HEK293 (cell line): Measurements from ENCODE around the gene PRND.
"Not testable (repeated sequence)": the region's sequence is repeated elsewhere in the genome, so short reads cannot be mapped to it uniquely, and the experiment has no call there.

Experiments used
- CTCF ChIA-PET: fragments of 350-600 bp; formaldehyde crosslinking; extraction: SDS; loops from one replicate; lab custom pipeline; 2021; ENCODE audit warnings: antibody characterized with exemption; lab: Yijun Ruan, JAX
- POLR2A ChIA-PET: fragments of 300-600 bp; formaldehyde crosslinking; extraction: SDS; loops from one replicate; lab custom pipeline; 2020; ENCODE audit warnings: antibody characterized with exemption, inconsistent platforms; lab: Yijun Ruan, JAX
- H3K27ac ChIP-seq: fragments of 200-500 bp; sonication (Bioruptor generic); 2 replicates; pipeline ENCODE4 v1.5.1; 2014; ENCODE audit warnings: low read depth, low read length, control low read depth, inconsistent platforms; ENCODE audit errors: extremely low read depth
- H3K36me3 ChIP-seq, 2 experiments: fragments of 200-500 bp in 1 of 2; sonication (Bioruptor generic) in 1 of 2; 1 replicate in 1 of 2; 2 replicates in 1 of 2; pipeline ENCODE4 v1.5.1; 2014 to 2017; ENCODE audit warnings: inconsistent platforms in 2 of 2, low read length in 2 of 2; ENCODE audit not compliant: control insufficient read depth in 2 of 2, insufficient read depth in 1 of 2
- H3K4me1 ChIP-seq: fragments of 200-500 bp; sonication (Bioruptor generic); 2 replicates; pipeline ENCODE4 v1.5.1; 2014; ENCODE audit warnings: mild to moderate bottlenecking, low read length, inconsistent platforms; ENCODE audit not compliant: control insufficient read depth, insufficient read depth
- H3K4me3 ChIP-seq: 2 replicates; pipeline ENCODE4 v1.5.1; 2011; ENCODE audit warnings: low read depth, mild to moderate bottlenecking, control low read depth, low read length, moderate library complexity
- H3K9me3 ChIP-seq: fragments of 200-500 bp; sonication (Bioruptor generic); 2 replicates; pipeline ENCODE4 v1.5.1; 2014; ENCODE audit warnings: low read depth, low read length, inconsistent platforms; ENCODE audit not compliant: control insufficient read depth, insufficient read depth
- EGR2 ChIP-seq: fragments of 450-650 bp; formaldehyde crosslinking; IDR thresholded peaks from 2 replicates; pipeline ENCODE4 v1.5.1; 2016; ENCODE audit warnings: low read depth, missing biosample characterization, missing genetic modification characterization
- KLF9 ChIP-seq: fragments of 450-650 bp; formaldehyde crosslinking; IDR thresholded peaks from 2 replicates; pipeline ENCODE4 v1.5.1; 2016; ENCODE audit warnings: missing biosample characterization, missing genetic modification characterization, low read depth
- MEIS1 ChIP-seq: sonication (generic); formaldehyde crosslinking; IDR thresholded peaks from 2 replicates; pipeline ENCODE4 v1.8.1; 2022; ENCODE audit warnings: missing genetic modification reagents, mild to moderate bottlenecking, borderline replicate concordance
- ZBTB48 ChIP-seq: fragments of 450-650 bp; formaldehyde crosslinking; IDR thresholded peaks from 2 replicates; pipeline ENCODE4 v1.5.1; 2016; ENCODE audit warnings: missing biosample characterization, missing genetic modification characterization
- ZFHX2 ChIP-seq: fragments of 450-650 bp; formaldehyde crosslinking; conservative IDR thresholded peaks from 2 replicates; pipeline ENCODE4 v1.5.1; 2016; ENCODE audit warnings: missing biosample characterization, missing genetic modification characterization
- ZNF221 ChIP-seq: fragments of 450-650 bp; formaldehyde crosslinking; IDR thresholded peaks from 2 replicates; pipeline ENCODE4 v1.5.1; 2017; ENCODE audit warnings: missing biosample characterization, missing genetic modification characterization, borderline replicate concordance
- ZNF416 ChIP-seq: fragments of 450-650 bp; formaldehyde crosslinking; IDR thresholded peaks from 2 replicates; pipeline ENCODE4 v1.5.1; 2016; ENCODE audit warnings: missing biosample characterization, missing genetic modification characterization
- ZNF426 ChIP-seq: fragments of 450-650 bp; formaldehyde crosslinking; IDR thresholded peaks from 2 replicates; pipeline ENCODE4 v1.5.1; 2017; ENCODE audit warnings: missing biosample characterization, missing genetic modification characterization, mild to moderate bottlenecking, inconsistent platforms, moderate library complexity
- ZNF510 ChIP-seq: fragments of 450-650 bp; formaldehyde crosslinking; IDR thresholded peaks from 2 replicates; pipeline ENCODE4 v1.5.1; 2018; ENCODE audit warnings: mild to moderate bottlenecking, missing genetic modification characterization, missing biosample characterization; ENCODE audit not compliant: insufficient replicate concordance
- ZNF621 ChIP-seq: fragments of 450-650 bp; formaldehyde crosslinking; IDR thresholded peaks from 2 replicates; pipeline ENCODE4 v1.5.1; 2017; ENCODE audit warnings: missing biosample characterization, missing genetic modification characterization
- ZNF658 ChIP-seq: fragments of 450-650 bp; formaldehyde crosslinking; IDR thresholded peaks from 2 replicates; pipeline ENCODE4; 2016; ENCODE audit warnings: missing biosample characterization, missing genetic modification characterization
- ZNF670 ChIP-seq: fragments of 450-650 bp; formaldehyde crosslinking; IDR thresholded peaks from 2 replicates; pipeline ENCODE4 v1.5.1; 2016; ENCODE audit warnings: missing biosample characterization, missing genetic modification characterization, low read depth
- ZNF701 ChIP-seq: fragments of 450-650 bp; formaldehyde crosslinking; IDR thresholded peaks from 2 replicates; pipeline ENCODE4 v1.5.1; 2016; ENCODE audit warnings: missing biosample characterization, missing genetic modification characterization
- ZNF768 ChIP-seq: fragments of 450-650 bp; formaldehyde crosslinking; IDR thresholded peaks from 2 replicates; pipeline ENCODE4 v1.5.1; 2018; ENCODE audit warnings: missing biosample characterization, mild to moderate bottlenecking, missing genetic modification characterization
- TF ChIP-seq, protein P1 (sequence below): IDR thresholded peaks from 2 replicates; pipeline ENCODE4 v1.6.1; 2011; ENCODE audit warnings: mild to moderate bottlenecking, low read depth, low read length, borderline replicate concordance
- TF ChIP-seq, protein P2 (sequence below): fragments of 450-650 bp; formaldehyde crosslinking; IDR thresholded peaks from 2 replicates; pipeline ENCODE4 v1.5.1; 2016; ENCODE audit warnings: missing biosample characterization, missing genetic modification characterization
- TF ChIP-seq, protein P3 (sequence below): fragments of 450-650 bp; formaldehyde crosslinking; conservative IDR thresholded peaks from 2 replicates; pipeline ENCODE4 v1.5.1; 2016; ENCODE audit warnings: low read depth, missing biosample characterization, missing genetic modification characterization
- TF ChIP-seq, protein P4 (sequence below): fragments of 450-650 bp; formaldehyde crosslinking; IDR thresholded peaks from 2 replicates; pipeline ENCODE4 v1.5.0; 2017; ENCODE audit warnings: missing biosample characterization, missing genetic modification characterization, borderline replicate concordance
- TF ChIP-seq, protein P5 (sequence below): fragments of 450-650 bp; formaldehyde crosslinking; IDR thresholded peaks from 2 replicates; pipeline ENCODE4 v1.5.1; 2016; ENCODE audit warnings: missing biosample characterization, missing genetic modification characterization

Gene PRND

DNA sequence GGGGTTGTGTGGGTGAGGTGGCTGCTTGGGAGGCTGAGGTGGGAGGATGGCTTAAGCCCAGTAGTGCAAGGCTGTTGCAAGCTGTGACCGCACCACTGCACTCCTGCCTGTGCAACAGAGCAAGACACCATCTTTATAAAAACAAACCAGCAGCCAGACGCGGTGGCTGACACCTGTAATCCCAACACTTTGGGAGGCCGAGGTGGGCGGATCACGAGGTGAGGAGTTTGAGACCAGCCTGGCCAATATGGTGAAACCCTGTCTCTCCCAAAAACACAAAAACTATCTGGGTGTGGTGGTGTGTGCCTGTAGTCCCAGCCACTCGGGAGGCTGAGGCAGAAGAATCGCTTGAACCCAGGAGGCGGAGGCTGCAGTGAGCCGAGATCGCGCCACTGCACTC is 14.8 kb upstream of the PRND start:
- H3K9me3 ChIP-seq, CTCF ChIA-PET, H3K4me3 ChIP-seq, POLR2A ChIA-PET, H3K27ac ChIP-seq, H3K4me1 ChIP-seq, H3K36me3 ChIP-seq: not testable (repeated sequence)
- TF ChIP-seq EGR2 (tag by site-specific recombination) = peak; percentile 37; the same call in 1 of the 2 replicates

DNA sequence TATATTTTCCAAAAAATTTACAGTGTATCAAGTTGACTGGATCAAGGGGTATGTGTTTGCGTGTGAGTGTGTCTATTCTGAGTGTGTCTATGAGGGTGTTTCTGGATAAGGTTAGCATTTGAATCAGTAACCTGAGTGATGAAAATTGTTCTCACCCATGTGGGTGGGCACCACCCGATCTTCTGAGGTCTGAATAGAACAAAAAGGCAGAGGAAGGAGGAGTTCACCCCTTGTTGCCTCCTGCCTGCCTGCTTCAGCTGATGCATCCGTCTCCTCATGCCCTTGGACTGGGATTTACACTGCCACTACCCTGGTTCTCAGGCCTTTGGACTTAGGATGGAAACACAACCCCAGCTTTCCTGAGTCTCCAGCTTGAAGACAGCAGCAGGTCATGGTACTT is 13.7 kb upstream of the PRND start:
- ChIA-PET CTCF (interaction anchor here (1.0 to 1.2 kb wide), 2 partner anchors 102 to 103 kb away, joined by 3 read pairs; no protein-coding TSS in a partner anchor), POLR2A (no interaction called here)
- Histone ChIP-seq H3K4me1 (peaks cover 5% of the 10 kb centered on the region), H3K36me3 (no peaks in the 10 kb centered on the region), H3K4me3 (no peak overlapping the region), H3K27ac (no peak overlapping the region), H3K9me3 (no peaks in the 10 kb centered on the region)
- TF ChIP-seq, protein P1, sequence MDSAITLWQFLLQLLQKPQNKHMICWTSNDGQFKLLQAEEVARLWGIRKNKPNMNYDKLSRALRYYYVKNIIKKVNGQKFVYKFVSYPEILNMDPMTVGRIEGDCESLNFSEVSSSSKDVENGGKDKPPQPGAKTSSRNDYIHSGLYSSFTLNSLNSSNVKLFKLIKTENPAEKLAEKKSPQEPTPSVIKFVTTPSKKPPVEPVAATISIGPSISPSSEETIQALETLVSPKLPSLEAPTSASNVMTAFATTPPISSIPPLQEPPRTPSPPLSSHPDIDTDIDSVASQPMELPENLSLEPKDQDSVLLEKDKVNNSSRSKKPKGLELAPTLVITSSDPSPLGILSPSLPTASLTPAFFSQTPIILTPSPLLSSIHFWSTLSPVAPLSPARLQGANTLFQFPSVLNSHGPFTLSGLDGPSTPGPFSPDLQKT = no peak
- TF ChIP-seq ZNF510 (no peak), ZNF701 (tag by site-specific recombination) (no peak), MEIS1 (CRISPR knock-in tag) (no peak), ZNF768 (no peak), ZFHX2 (no peak), ZNF416 (tag by site-specific recombination) (no peak)
- TF ChIP-seq, protein P2, sequence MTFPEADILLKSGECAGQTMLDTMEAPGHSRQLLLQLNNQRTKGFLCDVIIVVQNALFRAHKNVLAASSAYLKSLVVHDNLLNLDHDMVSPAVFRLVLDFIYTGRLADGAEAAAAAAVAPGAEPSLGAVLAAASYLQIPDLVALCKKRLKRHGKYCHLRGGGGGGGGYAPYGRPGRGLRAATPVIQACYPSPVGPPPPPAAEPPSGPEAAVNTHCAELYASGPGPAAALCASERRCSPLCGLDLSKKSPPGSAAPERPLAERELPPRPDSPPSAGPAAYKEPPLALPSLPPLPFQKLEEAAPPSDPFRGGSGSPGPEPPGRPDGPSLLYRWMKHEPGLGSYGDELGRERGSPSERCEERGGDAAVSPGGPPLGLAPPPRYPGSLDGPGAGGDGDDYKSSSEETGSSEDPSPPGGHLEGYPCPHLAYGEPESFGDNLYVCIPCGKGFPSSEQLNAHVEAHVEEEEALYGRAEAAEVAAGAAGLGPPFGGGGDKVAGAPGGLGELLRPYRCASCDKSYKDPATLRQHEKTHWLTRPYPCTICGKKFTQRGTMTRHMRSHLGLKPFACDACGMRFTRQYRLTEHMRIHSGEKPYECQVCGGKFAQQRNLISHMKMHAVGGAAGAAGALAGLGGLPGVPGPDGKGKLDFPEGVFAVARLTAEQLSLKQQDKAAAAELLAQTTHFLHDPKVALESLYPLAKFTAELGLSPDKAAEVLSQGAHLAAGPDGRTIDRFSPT (tag by site-specific recombination) = no peak

DNA sequence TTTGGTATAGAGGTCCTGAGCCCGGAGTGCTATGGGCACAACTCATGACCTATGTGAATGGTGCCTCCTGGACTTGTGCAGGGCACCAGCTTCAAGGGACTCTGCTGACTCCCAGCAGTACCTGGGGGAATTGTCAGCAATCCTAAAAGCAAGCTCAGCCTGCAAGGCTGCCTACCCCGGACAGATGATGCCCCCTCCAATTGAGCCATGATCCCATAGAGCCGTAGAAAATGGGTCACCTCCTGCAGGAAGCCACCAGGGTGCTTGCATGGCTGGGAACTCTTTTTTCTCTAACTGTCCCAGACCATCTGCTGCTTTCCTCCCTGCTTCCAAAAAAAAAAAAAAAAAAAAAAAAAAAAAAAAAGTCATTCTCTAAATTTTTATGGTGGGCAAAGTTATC is 12.9 kb upstream of the PRND start:
- CTCF ChIA-PET = interaction anchor here (1.0 to 1.2 kb wide), 2 partner anchors 102 to 103 kb away, joined by 3 read pairs; no protein-coding TSS in a partner anchor
- peaks cover 2% of the 10 kb centered on the region; the same call in 1 of the 2 replicates for H3K4me1 ChIP-seq
- H3K9me3 ChIP-seq = no peaks in the 10 kb centered on the region
- POLR2A ChIA-PET = no interaction called here
- no peak for TF ChIP-seq ZNF621 (tag by site-specific recombination)
- TF ChIP-seq ZNF658 (tag by site-specific recombination) = no peak
- TF ChIP-seq ZNF221 (tag by site-specific recombination) = no peak
- TF ChIP-seq ZBTB48 (tag by site-specific recombination) = no peak
- no peak for TF ChIP-seq ZNF426 (tag by site-specific recombination)
- TF ChIP-seq, protein P3, sequence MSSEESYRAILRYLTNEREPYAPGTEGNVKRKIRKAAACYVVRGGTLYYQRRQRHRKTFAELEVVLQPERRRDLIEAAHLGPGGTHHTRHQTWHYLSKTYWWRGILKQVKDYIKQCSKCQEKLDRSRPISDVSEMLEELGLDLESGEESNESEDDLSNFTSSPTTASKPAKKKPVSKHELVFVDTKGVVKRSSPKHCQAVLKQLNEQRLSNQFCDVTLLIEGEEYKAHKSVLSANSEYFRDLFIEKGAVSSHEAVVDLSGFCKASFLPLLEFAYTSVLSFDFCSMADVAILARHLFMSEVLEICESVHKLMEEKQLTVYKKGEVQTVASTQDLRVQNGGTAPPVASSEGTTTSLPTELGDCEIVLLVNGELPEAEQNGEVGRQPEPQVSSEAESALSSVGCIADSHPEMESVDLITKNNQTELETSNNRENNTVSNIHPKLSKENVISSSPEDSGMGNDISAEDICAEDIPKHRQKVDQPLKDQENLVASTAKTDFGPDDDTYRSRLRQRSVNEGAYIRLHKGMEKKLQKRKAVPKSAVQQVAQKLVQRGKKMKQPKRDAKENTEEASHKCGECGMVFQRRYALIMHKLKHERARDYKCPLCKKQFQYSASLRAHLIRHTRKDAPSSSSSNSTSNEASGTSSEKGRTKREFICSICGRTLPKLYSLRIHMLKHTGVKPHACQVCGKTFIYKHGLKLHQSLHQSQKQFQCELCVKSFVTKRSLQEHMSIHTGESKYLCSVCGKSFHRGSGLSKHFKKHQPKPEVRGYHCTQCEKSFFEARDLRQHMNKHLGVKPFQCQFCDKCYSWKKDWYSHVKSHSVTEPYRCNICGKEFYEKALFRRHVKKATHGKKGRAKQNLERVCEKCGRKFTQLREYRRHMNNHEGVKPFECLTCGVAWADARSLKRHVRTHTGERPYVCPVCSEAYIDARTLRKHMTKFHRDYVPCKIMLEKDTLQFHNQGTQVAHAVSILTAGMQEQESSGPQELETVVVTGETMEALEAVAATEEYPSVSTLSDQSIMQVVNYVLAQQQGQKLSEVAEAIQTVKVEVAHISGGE = no peak
- no peak for TF ChIP-seq KLF9
- no peak for TF ChIP-seq ZNF670 (tag by site-specific recombination)
- TF ChIP-seq, protein P4, sequence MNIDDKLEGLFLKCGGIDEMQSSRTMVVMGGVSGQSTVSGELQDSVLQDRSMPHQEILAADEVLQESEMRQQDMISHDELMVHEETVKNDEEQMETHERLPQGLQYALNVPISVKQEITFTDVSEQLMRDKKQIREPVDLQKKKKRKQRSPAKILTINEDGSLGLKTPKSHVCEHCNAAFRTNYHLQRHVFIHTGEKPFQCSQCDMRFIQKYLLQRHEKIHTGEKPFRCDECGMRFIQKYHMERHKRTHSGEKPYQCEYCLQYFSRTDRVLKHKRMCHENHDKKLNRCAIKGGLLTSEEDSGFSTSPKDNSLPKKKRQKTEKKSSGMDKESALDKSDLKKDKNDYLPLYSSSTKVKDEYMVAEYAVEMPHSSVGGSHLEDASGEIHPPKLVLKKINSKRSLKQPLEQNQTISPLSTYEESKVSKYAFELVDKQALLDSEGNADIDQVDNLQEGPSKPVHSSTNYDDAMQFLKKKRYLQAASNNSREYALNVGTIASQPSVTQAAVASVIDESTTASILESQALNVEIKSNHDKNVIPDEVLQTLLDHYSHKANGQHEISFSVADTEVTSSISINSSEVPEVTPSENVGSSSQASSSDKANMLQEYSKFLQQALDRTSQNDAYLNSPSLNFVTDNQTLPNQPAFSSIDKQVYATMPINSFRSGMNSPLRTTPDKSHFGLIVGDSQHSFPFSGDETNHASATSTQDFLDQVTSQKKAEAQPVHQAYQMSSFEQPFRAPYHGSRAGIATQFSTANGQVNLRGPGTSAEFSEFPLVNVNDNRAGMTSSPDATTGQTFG (tag by site-specific recombination) = no peak
- TF ChIP-seq, protein P5, sequence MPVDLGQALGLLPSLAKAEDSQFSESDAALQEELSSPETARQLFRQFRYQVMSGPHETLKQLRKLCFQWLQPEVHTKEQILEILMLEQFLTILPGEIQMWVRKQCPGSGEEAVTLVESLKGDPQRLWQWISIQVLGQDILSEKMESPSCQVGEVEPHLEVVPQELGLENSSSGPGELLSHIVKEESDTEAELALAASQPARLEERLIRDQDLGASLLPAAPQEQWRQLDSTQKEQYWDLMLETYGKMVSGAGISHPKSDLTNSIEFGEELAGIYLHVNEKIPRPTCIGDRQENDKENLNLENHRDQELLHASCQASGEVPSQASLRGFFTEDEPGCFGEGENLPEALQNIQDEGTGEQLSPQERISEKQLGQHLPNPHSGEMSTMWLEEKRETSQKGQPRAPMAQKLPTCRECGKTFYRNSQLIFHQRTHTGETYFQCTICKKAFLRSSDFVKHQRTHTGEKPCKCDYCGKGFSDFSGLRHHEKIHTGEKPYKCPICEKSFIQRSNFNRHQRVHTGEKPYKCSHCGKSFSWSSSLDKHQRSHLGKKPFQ (tag by site-specific recombination) = no peak
- TF ChIP-seq, all 188 proteins: peak for 0
- H3K4me3 ChIP-seq = no peak overlapping the region
- no peak overlapping the region for H3K27ac ChIP-seq
- H3K36me3 ChIP-seq = no peaks in the 10 kb centered on the region
